ENCODE results near the gene KCNH4. TPM values are rescaled to one million over a fixed set of nuclear protein-coding genes. Genes with fewer than 3 reads are reported as not detected.
A peak's percentile ranks its signal among the peaks of the same experiment; 100 is the strongest.

The KCNH4 gene
- total and polyA plus RNA-seq, 2 experiments from 2014 or later, result 0.17 to 0.23 TPM

- Histone ChIP-seq H4K20me1 (ENCODE audit: insufficient read depth, poor library complexity, severe bottlenecking) (no peaks in the 10 kb centered on the region), H3K9me3 (ENCODE audit: low read depth) (no peaks in the 10 kb centered on the region), H3K4me1 (ENCODE audit: insufficient read depth) (no peaks in the 10 kb centered on the region), H3K27me3 (no peaks in the 10 kb centered on the region), H2AFZ (no peak overlapping the region), H3K27ac (no peak overlapping the region), H3K9me2 (replicated peaks; ENCODE audit: insufficient read depth) (no peaks in the 10 kb centered on the region), H3K4me3 (no peak overlapping the region), H3K79me2 (no peaks in the 10 kb centered on the region), H3K36me3 (replicated peaks; ENCODE audit: insufficient read depth, low read depth) (no peaks in the 10 kb centered on the region), H3K4me2 (no peak overlapping the region)
- no peak for DNase-seq (ENCODE audit: low spot score)
- no peak for TF ChIP-seq EZH2phosphoT487 (IDR thresholded peaks at IDR 0.05; ENCODE audit: low read depth, severe bottlenecking, unreplicated experiment)
- no peak for TF ChIP-seq CTCF (IDR thresholded peaks at IDR 0.05; ENCODE audit: poor library complexity)
- no peak for TF ChIP-seq EZH2 (IDR thresholded peaks at IDR 0.05; ENCODE audit: borderline replicate concordance)
- 97% methylated on average over 8 of the region's 8 CpGs for WGBS (ENCODE audit: low lambda C conversion rate, missing lambda C conversion rate)
Observed at GRCh38 chr17:42197564-42198156, 16.7 kb upstream of the KCNH4 start.

- Histone ChIP-seq H3K4me1 (ENCODE audit: insufficient read depth) (no peaks in the 10 kb centered on the region), H3K4me2 (peak within 1 kb of the TSS; percentile 79), H2AFZ (peak within 1 kb of the TSS; percentile 86), H3K4me3 (no peak within 1 kb of the TSS), H4K20me1 (ENCODE audit: insufficient read depth, poor library complexity, severe bottlenecking) (no peaks in the 10 kb centered on the region), H3K9me3 (ENCODE audit: low read depth) (no peaks in the 10 kb centered on the region), H3K27ac (no peak within 1 kb of the TSS), H3K36me3 (replicated peaks; ENCODE audit: insufficient read depth, low read depth) (no peaks in the 10 kb centered on the region), H3K27me3 (no peaks in the 10 kb centered on the region), H3K79me2 (no peaks in the 10 kb centered on the region), H3K9me2 (replicated peaks; ENCODE audit: insufficient read depth) (no peaks in the 10 kb centered on the region)
- WGBS (ENCODE audit: low lambda C conversion rate, missing lambda C conversion rate), result 58% methylated on average over 24 of the region's 24 CpGs
- peak; percentile 76 for DNase-seq (ENCODE audit: low spot score)
- TF ChIP-seq EZH2phosphoT487 (IDR thresholded peaks at IDR 0.05; ENCODE audit: low read depth, severe bottlenecking, unreplicated experiment) (no peak), CTCF (IDR thresholded peaks at IDR 0.05; ENCODE audit: poor library complexity) (no peak), EZH2 (IDR thresholded peaks at IDR 0.05; ENCODE audit: borderline replicate concordance) (no peak)
Observed at GRCh38 chr17:42193969-42194899, 13.3 kb upstream of the KCNH4 start, which contains the start of gene GHDC. GHDC (minus strand) TSS chr17:42194494; CDS start chr17:42193581, 913 bp downstream.

GRCh38 chr17:42193216-42193968, 12.4 kb upstream of the KCNH4 start:
- no peaks in the 10 kb centered on the region for H3K4me1 ChIP-seq (ENCODE audit: insufficient read depth)
- peak overlapping the region; percentile 86 for H2AFZ ChIP-seq
- TF ChIP-seq CTCF (IDR thresholded peaks at IDR 0.05; ENCODE audit: poor library complexity) (no peak), EZH2phosphoT487 (IDR thresholded peaks at IDR 0.05; ENCODE audit: low read depth, severe bottlenecking, unreplicated experiment) (no peak), EZH2 (IDR thresholded peaks at IDR 0.05; ENCODE audit: borderline replicate concordance) (no peak)
- peak overlapping the region; percentile 79 for H3K4me2 ChIP-seq
- no peaks in the 10 kb centered on the region for H3K9me3 ChIP-seq (ENCODE audit: low read depth)
- no peaks in the 10 kb centered on the region for H3K79me2 ChIP-seq
- no peak overlapping the region for H3K4me3 ChIP-seq
- WGBS (ENCODE audit: low lambda C conversion rate, missing lambda C conversion rate), result 92% methylated on average over 11 of the region's 12 CpGs
- no peaks in the 10 kb centered on the region for H3K9me2 ChIP-seq (replicated peaks; ENCODE audit: insufficient read depth)
- no peaks in the 10 kb centered on the region for H4K20me1 ChIP-seq (ENCODE audit: insufficient read depth, poor library complexity, severe bottlenecking)
- no peak overlapping the region for H3K27ac ChIP-seq
- no peaks in the 10 kb centered on the region for H3K36me3 ChIP-seq (replicated peaks; ENCODE audit: insufficient read depth, low read depth)
- no peaks in the 10 kb centered on the region for H3K27me3 ChIP-seq
- no peak for DNase-seq (ENCODE audit: low spot score)
